Inferior parietal cortex (tissue), 1 donor: ENCODE measurements around the gene LZTS2.

Experiments
- DNase-seq: peaks from one replicate; pipeline ENCODE4 v3.0.0-alpha.2; 2016; ENCODE audit errors: extremely low spot score

Gene LZTS2

DNA sequence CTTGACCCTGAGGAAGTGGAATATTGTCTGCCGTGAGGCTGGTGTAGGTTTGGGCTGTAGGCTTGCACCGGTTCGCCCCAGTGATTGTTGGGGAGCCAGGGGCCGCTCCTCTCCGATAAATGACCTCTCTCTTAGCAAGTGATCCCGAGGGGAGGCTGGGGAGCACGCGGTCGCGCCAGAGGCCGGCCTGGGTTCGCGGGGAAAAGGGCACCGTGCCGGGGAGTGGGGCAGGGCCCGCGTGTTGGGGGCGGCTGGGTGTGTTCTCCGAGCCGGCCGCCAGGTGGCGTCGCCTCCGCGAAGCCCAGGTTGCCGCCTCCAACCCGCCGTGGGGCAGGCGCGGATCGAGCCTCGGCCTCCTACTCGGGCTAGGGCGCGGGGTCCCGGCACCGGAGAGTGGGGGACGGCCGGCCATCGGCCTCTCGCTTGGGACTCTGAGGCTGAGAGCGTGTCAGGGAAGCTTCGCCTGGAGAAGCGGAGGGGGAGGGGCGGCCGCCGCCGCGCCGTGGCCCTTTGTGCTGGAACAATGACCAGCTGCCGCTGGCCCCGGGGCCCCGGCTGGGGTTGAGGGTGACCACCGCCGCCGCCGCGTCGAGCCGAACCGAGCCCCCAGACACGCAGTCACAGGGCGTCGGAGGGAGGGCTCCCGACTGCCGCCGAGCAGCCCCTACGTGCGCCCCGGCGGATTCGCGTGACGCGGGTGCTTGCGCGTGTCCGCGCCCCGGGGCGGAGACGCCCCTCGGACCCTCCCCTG, 442 bp upstream of the LZTS2 start:
- peak; percentile 79 for DNase-seq

DNA sequence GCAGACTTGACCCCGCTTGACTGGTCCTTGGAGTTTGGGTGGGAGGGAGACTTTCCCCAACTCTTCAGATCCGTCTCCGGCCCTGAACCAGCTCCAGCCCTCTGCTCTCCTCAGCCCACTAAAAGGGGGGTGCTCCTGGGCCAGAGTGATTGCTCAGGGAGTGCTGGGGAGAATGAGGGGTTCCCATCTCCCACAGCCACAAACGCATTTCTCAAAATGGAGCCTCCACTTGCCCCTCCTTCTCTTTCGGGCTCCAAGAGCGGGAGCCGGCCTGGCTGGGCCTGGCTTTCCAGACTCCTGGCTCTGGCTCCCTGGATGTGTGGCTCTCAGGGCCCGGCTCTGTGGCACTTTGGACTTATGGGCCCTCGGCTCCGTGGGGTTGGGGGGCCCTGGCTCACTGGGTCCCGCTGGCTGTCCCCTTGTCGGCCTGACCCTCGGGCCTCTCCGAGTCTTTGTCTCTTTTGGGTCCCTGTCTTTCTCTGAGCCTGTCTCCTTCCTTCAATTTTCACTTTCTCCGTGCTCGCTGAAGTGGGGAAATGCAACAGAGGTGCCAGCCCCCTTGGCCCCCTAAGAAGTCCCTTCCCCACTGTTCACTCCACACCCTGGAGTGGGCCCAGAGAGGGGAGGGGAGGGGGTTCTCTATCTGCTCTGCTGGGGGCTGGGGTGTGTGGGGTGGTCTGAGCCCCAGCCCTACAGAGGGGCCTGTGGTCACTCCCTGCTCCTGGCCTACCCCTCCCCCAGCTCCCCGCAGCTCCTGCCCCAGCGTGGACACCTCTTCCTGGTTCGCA, 713 bp downstream of the LZTS2 start:
- no peak for DNase-seq

DNA sequence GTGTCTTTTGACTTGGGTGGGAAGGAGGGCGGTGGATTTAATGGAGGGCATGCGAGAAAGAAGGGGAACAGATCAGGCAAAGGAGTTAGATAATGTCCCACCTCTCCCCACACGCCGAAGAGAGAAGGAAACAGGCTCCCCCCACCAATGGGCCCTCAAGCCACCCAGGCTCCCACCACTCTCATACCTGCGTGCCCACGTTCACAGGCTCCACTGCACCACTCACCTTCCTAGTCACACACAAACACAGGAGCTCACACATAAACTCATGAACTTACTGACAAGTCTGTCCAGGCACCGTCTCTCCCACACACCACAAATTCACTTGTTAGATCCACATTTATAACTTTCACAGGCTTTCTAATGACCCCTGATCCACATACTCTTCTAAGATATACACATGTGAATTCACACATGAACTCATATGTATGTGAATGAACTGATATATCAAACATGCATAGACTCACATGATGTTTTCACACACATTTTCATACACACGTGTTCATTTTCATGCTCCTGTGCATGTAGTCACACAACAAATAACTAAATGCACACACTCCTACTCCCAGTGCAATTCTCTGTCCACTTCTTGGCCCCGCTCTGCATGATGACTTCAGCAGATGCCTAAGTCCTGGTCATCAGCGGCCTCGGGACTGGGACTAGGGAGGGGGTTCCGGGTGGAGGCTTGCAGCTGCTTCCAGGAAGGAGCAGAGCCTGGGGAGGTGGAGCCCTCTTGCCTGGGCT, 1.5 kb downstream of the LZTS2 start:
- no peak for DNase-seq

DNA sequence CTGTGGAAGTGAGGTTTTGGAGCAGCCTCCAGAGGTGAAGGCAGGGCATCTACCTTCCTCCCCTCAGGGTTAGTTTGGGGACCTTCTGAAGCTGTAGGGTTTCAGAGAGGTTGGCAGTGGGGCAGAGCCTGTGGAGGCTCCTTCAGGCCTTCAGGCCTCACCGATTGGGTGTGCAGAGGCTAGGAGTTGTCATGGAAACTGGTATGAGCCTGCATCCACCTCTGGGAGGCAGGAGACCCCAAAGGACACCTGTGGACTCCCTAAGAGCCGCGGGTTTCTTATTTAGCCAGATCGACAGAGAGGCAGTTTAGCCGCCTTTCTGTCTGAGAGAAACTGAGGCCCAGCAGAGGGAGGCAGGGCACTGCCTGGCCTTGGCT, 2.0 kb downstream of the LZTS2 start:
- DNase-seq = no peak

DNA sequence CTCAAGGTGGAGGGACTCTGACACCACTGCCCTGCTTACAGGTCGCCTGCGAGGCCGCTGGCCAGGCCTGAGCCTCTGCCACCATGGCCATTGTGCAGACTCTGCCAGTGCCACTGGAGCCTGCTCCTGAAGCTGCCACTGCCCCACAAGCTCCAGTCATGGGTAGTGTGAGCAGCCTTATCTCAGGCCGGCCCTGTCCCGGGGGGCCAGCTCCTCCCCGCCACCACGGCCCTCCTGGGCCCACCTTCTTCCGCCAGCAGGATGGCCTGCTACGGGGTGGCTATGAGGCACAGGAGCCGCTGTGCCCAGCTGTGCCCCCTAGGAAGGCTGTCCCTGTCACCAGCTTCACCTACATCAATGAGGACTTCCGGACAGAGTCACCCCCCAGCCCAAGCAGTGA, 2.8 kb downstream of the LZTS2 start:
- DNase-seq = no peak

DNA sequence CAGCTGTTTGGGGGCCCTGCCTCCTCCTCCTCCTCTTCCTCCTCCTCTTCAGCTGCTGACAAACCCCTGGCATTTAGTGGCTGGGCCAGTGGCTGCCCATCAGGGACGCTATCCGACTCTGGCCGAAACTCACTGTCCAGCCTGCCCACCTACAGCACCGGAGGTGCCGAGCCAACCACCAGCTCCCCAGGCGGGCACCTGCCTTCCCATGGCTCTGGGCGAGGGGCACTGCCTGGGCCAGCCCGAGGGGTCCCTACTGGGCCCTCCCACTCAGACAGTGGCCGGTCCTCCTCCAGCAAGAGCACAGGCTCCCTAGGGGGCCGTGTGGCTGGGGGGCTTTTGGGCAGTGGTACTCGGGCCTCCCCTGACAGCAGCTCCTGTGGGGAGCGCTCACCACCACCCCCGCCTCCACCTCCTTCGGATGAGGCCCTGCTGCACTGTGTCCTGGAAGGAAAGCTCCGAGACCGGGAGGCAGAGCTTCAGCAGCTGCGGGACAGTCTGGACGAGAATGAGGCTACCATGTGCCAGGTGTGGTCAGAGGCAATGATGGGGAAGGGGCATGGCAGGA, 4.1 kb downstream of the LZTS2 start:
- DNase-seq = no peak

DNA sequence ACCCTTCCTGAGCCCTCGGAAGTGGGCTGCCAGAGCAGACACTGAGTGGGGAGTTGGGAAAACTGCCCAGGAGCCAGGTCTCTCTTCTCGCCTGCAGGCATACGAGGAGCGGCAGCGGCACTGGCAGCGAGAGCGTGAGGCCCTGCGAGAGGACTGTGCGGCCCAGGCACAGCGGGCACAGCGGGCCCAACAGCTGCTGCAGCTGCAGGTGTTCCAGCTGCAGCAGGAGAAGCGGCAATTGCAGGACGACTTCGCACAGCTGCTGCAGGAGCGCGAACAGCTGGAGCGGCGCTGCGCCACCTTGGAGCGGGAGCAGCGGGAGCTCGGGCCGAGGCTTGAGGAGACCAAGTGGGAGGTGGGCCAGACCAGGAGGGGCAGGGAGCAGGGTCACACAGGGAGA, 5.8 kb downstream of the LZTS2 start:
- DNase-seq = no peak

DNA sequence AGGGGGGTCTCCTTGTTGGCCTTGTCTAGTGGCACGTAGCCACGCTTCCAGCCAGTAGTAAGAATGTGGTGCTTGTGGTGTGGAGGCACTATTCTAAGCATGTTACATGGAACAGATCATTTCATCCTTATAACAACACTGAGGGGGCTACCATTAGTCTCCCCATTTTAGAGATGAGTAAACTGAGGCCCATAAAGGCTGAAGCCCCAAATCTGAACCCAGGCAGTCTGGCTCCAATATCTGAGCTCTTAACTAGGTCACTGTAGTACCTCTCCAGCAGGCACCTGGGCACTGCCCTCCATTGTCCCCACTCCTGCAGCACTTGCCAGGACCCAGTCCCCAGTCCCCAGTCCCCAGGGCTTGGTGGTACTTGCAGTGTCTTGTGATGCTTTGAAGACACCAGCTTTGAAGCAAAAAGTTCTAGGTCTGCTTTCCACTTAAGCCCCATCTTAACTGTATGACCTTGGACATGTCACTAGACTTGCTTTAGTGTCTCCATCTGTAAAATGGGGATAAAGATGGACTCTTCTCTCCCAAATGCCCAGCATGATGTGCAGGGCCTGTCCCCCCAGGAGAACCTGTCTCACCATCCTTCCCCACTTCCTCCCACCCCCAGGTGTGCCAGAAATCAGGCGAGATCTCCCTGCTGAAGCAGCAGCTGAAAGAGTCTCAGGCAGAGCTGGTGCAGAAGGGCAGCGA, 6.4 kb downstream of the LZTS2 start:
- no peak for DNase-seq

DNA sequence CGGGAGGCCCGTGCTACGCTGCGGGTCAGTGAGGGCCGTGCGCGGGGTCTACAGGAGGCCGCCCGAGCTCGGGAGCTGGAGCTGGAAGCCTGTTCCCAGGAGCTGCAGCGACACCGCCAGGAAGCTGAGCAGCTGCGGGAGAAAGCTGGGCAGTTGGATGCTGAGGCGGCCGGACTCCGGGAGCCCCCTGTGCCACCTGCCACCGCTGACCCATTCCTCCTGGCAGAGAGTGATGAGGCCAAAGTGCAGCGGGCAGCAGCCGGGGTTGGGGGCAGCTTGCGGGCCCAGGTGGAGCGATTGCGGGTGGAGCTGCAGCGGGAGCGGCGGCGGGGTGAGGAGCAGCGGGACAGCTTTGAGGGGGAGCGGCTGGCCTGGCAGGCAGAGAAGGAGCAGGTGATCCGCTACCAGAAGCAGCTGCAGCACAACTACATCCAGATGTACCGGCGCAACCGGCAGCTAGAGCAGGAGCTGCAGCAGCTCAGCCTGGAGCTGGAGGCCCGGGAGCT, 7.0 kb downstream of the LZTS2 start:
- DNase-seq = no peak

DNA sequence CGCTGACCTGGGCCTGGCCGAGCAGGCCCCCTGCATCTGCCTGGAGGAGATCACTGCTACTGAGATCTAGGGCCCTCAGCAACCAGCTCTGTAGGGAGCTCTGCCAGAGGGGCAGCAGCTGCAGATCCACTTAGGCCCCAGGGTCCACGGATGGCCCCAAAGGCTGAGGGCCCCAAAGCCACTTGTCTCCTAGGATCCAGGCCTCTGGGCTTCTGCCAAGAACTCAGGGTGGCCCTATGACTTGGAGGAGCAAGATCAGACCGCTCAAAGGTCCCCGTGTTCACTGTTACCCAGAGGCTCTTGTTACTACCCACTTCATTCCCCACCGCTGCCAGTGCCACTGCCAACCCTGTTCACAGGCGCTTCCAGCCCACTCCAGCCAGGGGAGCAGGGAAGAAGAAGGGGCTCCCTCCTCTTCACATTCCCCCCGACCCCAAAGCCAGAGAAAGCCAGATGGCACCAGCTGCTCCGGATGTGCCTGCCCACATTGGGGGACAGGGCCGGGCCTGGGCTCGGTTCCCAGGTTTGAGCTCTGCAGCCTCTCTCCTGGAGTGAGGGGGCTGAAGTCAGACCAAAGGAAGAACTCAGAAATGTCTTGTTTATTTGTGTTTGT, 7.6 kb downstream of the LZTS2 start:
- no peak for DNase-seq

DNA sequence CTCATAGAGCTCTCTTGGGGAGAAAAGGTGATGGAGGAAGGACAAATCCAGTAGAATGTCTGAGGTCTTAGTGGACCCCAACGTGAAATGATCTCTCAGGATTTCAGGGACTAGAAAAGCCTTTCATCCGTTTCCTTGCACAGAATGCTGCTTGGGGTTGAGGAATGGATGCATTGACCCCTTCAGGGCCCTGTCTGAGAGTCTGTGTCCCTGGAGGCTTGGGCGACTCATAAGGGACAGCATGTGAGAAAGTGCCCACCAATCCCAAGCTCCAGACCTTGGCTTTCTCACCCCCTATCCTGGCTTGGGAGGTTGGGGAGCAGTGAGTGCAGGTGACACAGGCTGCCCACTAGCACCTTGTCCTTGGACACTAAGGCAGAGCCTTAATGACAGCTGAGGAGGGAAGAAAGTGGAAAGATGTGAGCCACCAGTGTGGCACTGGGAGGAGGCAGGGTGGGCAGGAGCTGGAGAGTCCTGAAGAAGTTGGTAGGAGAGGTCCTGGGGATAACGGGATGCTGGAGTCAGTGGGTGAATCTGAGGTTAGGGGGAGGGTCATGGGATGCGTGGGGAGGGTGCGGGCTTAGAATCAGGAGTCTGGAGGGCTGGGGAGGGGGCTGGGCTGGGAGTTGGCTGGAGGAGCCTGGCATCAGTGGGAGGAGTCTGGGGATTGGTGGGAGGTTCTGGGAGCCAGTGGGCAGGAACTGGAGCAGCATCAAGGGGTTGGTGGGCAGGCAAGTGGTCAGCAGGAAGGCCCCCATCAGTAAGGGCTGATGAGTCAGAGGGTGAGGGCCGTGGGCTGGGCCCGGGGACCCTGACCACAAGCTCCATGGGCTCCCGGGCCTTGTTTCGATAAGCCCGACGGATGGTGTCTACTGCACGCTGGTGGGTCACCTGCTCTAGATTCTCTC, 8.6 kb downstream of the LZTS2 start:
- DNase-seq = no peak

DNA sequence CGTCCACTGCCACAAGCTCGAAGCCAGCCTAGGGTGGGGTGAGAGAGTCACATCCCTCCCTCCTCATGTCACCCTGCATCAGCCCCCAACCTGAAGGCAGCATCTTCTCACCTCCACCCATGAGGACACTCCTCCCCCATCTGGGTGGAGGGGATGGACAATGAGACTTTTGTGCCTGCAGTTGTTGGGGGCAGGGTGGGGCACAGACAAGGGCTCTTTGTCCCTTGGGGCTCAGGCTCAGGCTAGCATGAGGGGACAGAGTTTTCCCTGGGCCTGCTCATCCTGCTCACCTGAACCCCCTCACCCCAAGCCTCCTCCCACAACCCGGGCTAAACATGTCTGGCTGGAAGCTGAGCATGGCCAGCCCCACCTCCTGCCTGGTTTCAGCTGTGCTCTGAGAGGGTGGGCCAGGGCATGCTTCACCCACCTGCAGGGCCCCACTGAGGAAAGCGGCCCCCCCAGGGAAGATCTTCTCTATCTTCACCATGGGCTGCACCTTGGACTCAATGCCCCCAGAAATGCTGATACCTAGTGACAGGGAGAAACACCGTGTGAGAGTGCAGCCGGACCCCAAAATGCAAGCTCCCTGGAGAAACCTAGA, 9.3 kb downstream of the LZTS2 start:
- peak; percentile 78 for DNase-seq

DNA sequence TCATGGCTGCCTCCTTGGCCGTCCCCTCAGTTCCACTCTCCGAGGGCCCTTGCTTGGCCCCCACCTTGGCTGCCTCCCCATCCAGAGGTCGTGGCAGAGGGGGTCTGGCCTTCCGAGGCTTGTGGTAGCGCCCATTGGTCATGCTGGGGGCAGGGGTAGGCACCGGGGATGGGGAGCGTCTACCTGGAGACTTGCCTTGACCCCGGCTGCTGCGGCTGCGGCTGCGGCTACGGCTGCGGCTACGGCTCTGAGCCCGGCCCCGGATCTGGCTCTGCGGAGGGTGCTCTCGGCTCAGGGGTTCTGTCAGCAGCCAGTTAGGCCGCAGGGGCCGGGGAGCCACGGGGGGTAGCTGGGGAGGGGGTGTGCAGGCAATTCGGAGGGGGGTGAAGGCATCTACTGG, 10.7 kb downstream of the LZTS2 start:
- no peak for DNase-seq

DNA sequence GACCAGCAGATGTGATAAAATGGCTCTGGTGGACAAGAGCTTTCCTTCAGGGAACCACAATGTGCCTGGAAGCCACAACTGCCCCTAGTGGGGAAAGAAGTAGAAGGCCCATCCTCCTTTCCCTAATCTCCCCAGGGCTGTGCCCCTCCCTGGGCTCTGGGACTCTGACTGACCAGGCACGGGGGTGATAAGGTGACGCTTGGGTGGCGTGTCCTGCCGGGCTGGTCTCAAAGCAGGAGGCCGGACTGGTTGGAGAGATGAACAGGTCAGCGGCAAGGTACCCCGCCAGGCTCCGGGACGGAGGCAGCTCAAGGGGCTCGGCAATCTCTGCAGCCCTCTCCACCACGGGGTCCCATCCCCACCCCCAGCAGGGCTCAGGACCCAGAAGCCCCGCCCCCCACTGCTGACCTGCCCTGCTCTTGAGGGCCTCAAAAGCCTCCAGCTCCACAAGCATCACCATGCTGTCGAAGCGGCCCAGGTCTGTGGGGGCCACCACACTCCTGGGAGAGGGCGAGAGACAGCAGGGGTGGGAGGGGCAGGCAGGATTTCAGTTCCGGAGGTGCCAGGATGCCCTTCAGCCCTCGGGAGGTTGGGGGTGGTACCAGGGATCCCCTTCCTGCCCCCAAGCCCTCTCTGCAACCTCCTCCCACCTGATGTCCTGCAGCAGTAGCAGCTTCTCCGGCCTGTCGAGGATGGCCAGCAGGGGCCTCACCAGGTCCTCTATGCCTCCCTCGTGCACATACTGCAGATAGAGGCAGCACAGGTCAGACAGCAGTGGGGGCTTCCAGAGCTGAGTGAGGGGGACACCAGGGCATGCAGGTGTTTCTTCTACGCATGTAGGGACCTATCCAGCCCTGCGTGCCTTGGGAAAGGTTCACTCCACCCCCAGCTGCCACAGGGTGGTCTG, 12.2 kb downstream of the LZTS2 start:
- DNase-seq = no peak

DNA sequence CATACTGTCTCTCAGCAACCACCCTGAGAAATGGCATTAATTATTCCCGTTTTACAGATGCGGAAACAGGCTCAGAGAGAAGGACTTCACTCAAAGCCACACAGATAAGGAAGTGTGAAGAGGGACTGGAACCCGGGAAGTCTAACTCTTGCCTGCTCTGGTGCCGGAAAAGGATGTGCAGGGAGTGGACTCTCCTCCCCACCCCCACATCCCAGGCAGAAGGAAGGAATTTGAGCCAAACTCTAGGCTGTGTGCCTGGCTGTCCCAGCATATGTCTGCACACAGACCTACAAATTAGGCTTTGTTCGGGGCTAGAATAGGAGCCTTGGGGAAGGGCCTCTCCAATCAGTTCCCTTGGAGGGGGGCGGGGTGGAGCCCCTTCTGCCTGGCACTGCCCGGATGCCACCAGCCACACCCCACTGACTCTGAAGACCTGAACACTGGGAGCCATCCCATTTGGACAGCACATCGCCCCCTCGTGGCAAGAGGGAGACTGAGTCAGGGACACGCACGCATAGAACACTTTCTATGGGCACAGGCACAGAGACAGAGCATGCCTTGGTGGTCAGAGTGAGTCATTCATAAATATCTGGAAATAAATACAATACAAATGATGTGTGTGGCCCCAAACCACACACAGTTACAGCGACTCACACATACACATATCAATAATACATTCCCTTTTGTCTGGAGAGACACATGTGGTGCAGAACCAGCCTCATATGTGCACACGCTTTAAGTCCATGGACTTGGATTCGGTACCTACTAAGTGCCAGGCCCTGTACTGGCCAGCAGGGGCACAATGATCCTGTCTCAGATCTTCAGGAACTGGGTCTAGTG, 13.1 kb downstream of the LZTS2 start:
- DNase-seq = peak; percentile 96

DNA sequence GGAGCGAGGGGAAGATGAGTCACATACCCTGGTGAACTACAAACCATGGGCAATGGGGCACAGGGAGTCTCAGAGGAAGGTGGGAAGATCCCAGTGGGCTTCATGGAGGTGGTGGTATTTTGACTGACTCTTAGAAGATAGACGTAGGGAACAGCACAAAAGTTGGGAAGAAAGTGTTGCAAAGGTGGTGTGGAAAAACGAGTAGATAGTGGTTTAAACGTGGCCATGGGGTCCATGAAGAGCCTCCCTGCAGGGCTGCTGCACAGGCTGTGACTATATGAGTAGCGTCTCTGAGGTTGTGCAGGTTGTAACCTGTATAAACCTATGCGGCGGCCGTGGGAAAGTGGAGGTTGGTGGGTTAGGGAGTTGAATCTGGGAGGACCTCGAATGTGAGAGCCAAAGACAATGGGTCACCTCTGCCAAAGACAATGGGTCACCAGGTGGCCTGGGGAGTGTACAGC, 13.8 kb downstream of the LZTS2 start:
- DNase-seq = no peak

DNA sequence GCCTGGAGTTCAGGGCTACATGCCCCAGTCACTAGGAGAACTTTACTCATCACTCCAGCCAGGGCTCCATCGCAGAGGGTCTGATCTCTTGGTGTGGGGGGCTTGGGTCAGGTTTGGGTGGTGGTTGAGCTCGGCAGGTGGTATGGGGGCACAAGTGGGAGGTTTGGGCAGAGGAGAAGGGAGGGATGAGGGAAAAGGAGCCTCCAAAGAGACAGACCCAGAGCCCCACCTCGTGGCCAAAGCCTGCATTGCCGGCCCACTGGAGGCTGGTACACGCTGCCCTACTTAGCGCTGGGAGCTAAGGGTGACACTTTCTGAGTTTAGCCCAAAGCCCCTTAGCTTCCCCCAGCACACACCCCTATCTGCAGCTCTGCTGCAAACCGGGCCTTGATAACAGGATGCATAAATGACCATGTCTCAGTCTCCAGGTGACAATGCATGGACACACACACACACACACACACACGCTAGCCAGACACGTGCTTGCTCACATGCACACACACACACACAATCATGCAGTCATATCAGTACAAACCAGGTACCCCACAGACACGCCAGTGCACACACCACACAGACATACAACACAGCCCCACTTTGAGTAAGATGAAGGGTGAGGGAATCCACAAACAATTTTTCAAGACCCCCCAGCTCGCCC, 14.7 kb downstream of the LZTS2 start:
- peak; percentile 82 for DNase-seq
